Bronchial epithelial cell (primary cell): ENCODE measurements around the gene DPEP1. TPM values are rescaled to one million over a fixed set of nuclear protein-coding genes. Genes with fewer than 3 reads are reported as not detected.

Experiments used
- DNase-seq: peaks from one replicate; pipeline ENCODE4 v3.0.0-alpha.2; 2010; ENCODE audit warnings: low read depth
- FAIRE-seq: peaks from 2 replicates; lab custom pipeline; 2011; peaks lifted over from hg19 to GRCh38; lab: Jason Lieb, UNC
- H3K27me3 ChIP-seq: 2 replicates; pipeline ENCODE4 v1.5.1; 2011; ENCODE audit warnings: low read length; ENCODE audit not compliant: control insufficient read depth, insufficient read depth
- H3K36me3 ChIP-seq: 2 replicates; pipeline ENCODE4 v1.5.1; 2011; ENCODE audit warnings: low read length; ENCODE audit not compliant: control insufficient read depth, insufficient read depth
- H3K4me3 ChIP-seq: 2 replicates; pipeline ENCODE4 v1.5.1; 2011; ENCODE audit warnings: mild to moderate bottlenecking, low read depth, low read length, control low read depth
- total RNA-seq: library from RNA; depleted of rRNA; stranded (reverse); fragments of >200 nt; gene quantifications from 2 replicates; pipeline ENCODE4 v1.2.1, GENCODE V29; 2014
- TF ChIP-seq, protein P1 (sequence below): IDR thresholded peaks from 2 replicates; pipeline ENCODE4 v1.5.1; 2011; ENCODE audit warnings: mild to moderate bottlenecking, moderate library complexity, low read length, control low read depth, inconsistent platforms; ENCODE audit not compliant: insufficient read depth, severe bottlenecking

DPEP1 gene
- 0.26 TPM in 1 of 2 replicates, not detected in the other for total RNA-seq

DNA sequence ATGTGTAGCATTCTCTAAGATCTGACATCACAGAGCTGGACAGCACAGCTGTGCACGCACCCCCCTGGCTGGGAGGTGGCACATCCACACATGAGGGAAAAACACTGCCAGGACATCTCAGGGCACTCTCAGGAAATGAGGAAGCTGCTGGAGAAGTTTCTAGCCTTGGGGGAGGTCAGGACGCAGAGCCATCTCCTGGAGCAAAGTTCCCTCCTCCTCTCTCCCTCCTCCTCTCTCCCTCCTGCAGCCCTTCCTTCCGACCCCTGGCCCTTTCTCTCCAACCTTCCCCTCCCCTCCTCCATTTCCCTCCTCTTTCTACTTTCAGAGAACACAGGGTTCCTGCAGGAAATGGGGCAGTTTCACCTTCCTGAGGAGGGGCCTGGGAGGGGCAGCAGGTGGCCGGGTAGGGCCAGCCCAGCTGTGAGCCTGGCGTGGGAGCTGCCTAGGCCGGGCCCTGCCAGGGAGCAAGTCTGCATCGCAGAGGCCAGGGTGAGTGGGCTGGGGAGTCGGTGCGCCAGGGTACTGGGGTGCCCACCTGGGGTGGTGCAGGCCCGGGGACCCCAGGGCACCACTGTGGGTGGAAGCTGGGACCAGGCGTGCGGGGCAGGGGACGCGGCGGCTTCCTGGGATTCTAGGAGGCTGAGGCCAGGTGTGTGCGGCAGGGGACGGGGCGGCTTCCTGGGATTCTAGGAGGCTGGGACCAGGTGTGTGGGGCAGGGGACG lies at the start of gene DPEP1:
Gene DPEP1 (plus strand): TSS at position 412 of the 723 bp plus-strand sequence. CDS start 16,769 bp downstream, outside the sequence.
- no peak for DNase-seq
- no peak within 1 kb of the TSS for H3K4me3 ChIP-seq
- no peaks in the 10 kb centered on the region for H3K36me3 ChIP-seq
- H3K27me3 ChIP-seq: no peaks in the 10 kb centered on the region
- TF ChIP-seq, protein P1, sequence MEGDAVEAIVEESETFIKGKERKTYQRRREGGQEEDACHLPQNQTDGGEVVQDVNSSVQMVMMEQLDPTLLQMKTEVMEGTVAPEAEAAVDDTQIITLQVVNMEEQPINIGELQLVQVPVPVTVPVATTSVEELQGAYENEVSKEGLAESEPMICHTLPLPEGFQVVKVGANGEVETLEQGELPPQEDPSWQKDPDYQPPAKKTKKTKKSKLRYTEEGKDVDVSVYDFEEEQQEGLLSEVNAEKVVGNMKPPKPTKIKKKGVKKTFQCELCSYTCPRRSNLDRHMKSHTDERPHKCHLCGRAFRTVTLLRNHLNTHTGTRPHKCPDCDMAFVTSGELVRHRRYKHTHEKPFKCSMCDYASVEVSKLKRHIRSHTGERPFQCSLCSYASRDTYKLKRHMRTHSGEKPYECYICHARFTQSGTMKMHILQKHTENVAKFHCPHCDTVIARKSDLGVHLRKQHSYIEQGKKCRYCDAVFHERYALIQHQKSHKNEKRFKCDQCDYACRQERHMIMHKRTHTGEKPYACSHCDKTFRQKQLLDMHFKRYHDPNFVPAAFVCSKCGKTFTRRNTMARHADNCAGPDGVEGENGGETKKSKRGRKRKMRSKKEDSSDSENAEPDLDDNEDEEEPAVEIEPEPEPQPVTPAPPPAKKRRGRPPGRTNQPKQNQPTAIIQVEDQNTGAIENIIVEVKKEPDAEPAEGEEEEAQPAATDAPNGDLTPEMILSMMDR: no peak
- no peak for FAIRE-seq

DNA sequence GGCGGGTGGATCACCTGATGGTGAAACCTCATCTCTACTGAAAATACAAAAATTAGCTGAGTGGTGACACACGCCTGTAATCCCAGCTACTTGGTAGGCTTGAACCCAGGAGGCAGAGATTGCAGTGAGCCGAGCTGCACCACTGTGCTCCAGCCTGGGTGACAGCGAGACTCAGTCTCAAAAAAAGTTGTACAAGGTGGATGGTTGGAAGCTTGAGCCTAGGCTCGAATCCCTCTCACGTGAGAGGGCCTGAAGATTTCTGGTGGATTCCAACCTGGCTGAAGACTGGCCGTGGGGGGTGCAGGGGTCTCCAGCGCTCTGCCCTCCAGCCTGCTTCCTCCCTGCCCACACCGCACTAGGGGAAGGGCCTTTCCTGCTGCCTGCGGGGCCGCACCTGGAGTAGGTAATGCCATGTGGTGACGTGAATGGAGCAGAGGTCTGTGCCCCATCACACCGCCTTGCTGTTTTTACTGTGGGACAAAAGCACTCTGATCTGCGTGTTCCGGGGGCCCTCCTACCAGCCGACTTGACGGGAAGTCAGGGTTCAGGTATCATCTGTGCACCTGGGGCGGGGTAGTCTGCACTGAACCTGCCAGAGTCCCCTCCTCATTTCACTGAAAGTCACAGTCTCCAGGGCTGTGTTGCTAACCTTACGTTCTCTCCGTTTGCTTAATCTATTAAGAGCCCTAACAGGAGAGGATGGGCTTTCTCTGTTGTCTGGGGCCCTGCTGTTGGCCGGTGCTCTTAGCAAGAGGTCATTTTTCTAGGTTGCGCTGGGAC lies 48.8 kb upstream of the DPEP1 start:
- Histone ChIP-seq H3K27me3 (no peaks in the 10 kb centered on the region), H3K4me3 (no peak overlapping the region), H3K36me3 (peaks cover 23% of the 10 kb centered on the region)
- TF ChIP-seq, protein P1: no peak
- DNase-seq (peak; percentile 3), FAIRE-seq (no peak)

DNA sequence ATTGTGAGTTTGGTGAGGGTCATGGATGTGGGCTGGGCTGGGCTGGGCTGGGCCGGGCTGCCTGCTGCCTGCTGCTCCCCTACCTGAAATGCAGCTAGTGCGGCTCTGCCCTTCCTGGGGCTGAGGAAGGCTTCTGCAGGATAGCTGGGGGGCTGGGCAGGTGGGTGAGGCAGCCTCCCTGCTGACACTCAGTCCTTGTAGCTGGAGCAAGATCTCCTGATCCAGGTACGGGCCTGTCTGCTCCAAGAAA lies 48.3 kb upstream of the DPEP1 start:
- TF ChIP-seq, protein P1: no peak
- FAIRE-seq: no peak
- no peak overlapping the region for H3K4me3 ChIP-seq

DNA sequence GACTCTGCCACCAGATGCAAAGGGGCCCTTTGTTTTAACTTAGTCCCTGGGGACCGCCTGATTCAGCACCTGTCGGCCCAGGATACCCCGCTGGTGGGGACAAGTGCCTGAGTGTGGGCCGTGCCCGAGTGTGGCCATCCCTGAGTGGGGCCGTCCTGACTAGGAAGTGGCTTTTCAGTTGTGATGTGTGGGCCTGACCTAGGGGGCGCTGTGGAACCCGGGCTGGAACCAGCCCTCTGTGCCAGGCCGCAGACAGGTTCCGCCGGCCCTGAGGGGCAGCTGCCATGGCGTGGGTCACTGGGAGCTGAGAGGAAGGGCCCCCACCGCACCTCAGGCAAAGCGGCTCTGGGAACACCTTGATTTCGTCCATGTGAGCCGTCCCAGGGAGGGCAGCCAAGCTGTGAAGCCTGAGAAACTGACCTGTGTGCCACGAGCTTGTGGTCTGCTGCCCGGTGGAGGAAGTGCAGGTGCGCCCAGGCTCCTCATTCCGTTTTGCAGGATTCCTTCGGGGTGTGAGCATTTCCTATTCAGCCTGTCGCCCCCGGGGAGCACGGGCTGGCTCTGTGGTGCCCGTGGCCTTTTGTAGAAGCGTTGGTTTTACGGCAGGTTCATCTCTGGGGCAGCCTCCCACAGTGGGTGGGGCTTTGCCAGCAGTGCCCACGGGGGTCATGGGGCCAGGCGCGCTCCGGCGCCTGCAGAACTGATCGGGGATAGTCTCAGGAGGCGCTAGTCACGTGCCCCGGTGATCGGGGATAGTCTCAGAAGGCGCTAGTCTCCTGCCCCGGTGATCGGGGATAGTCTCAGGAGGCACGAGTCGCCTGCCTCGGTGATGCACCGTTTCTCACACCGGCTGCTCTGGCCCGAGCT lies 47.7 kb upstream of the DPEP1 start:
- peak; percentile 42 for DNase-seq
- Histone ChIP-seq H3K4me3 (no peak overlapping the region), H3K36me3 (peaks cover 23% of the 10 kb centered on the region), H3K27me3 (no peaks in the 10 kb centered on the region)
- TF ChIP-seq, protein P1: peak; percentile 67
- FAIRE-seq: no peak

More for the DNA sequence above, 48.3 kb upstream of the DPEP1 start:
- peak; percentile 48 for DNase-seq
- Histone ChIP-seq H3K27me3 (no peaks in the 10 kb centered on the region), H3K36me3 (peaks cover 23% of the 10 kb centered on the region)

DNA sequence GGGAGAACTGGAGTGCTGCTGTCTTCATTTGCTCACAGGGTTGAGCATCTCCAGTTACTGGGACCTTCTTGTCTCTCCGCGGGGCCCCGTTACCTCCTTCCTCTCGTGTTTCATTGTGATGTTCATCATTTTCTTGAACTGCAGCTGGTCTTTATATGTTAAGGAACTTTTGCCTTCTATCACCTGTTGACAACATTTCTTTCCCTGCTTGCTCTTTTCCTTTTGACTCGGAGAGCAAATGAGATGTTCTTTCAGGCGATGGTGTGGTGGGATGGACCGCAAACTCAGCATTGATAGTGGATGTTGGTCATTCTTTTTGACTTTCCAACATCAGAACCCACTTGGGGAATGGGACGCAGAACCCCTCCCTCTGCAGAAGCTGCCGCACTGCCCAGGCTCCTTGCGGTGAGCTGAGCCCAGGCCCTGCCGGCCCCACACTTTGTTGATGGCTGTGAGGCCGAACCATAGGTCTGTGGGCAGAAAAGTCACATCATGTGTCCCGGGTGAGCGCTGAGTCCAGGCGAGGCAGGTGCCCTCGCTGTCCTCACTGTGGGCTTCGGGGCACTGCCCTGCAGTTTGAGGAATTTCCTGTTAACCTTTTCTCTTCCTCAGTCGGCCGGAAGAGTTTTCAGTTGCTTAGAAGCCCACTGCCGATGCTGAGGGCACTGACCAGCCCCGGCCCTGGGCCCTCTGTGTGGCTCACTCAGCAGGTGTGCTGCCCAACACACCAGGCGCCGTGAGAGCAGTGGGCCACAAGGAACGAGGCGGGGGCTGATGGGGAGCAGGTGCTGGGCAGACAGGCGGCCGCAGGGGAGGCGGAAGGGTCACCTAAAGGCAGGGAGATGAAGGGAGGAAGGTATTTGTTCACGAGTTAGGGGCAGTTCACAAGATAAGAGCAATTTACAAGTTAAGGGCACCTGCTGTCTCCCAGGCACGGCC lies 45.5 kb upstream of the DPEP1 start:
- DNase-seq: no peak
- no peak overlapping the region for H3K4me3 ChIP-seq
- no peak for FAIRE-seq

More for the DNA sequence above, 45.5 kb upstream of the DPEP1 start:
- TF ChIP-seq, protein P1: no peak
- Histone ChIP-seq H3K27me3 (no peaks in the 10 kb centered on the region), H3K36me3 (peaks cover 7% of the 10 kb centered on the region)
